Activated CD8-positive, alpha-beta memory T cell treated with anti-CD3 and anti-CD28 coated beads for 36 hours (primary cell): ENCODE data around the gene MRPL17. TPM values are rescaled to one million over a fixed set of nuclear protein-coding genes. Genes with fewer than 3 reads are reported as not detected.
"Not testable (repeated sequence)": the region's sequence is repeated elsewhere in the genome, so short reads cannot be mapped to it uniquely, and the experiment has no call there.

Experiments used
- CTCF ChIA-PET: fragments of 350-600 bp; sonication (Branson Sonifier 250); formaldehyde crosslinking; loops from one replicate; lab custom pipeline; 2021; ENCODE audit warnings: antibody characterized with exemption; lab: Charles Lee
- POLR2A ChIA-PET: fragments of 350-600 bp; sonication (Branson Sonifier 250); formaldehyde crosslinking; loops from one replicate; lab custom pipeline; 2021; ENCODE audit warnings: antibody characterized with exemption; lab: Charles Lee
- total RNA-seq, 2 experiments: library from RNA; stranded (reverse); gene quantifications; one replicate each; pipeline ENCODE4 v1.2.3, GENCODE V29; 2021

Gene MRPL17
- total RNA-seq, 2 experiments from 2014 or later: 132 to 146 TPM

DNA sequence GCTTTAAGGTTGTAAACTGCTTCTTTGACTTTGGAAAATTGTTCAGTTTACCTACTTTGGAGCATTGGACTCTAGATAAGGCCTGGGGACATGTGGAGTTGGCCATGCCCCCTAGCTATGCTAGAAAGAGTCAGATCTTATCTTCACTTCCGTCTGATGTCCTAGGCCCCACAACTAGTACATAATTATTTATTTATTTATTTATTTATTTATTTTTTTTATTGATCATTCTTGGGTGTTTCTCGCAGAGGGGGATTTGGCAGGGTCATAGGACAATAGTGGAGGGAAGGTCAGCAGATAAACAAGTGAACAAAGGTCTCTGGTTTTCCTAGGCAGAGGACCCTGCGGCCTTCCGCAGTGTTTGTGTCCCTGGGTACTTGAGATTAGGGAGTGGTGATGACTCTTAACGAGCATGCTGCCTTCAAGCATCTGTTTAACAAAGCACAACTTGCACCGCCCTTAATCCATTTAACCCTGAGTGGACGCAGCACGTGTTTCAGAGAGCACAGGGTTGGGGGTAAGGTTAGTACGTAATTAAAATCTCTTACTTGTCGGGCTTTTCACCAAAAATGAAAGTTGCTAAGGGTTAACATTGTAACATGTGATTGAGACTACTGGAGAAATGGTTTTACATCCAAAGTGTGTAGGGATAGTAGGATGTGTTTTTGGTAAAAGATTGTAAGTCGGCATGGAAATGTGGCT lies 7.4 kb upstream of the MRPL17 start:
- CTCF ChIA-PET: interaction anchor here (0.7 kb wide), 1 partner anchor 70 kb away, joined by 3 read pairs; no protein-coding TSS in a partner anchor
- POLR2A ChIA-PET: not testable (repeated sequence)

DNA sequence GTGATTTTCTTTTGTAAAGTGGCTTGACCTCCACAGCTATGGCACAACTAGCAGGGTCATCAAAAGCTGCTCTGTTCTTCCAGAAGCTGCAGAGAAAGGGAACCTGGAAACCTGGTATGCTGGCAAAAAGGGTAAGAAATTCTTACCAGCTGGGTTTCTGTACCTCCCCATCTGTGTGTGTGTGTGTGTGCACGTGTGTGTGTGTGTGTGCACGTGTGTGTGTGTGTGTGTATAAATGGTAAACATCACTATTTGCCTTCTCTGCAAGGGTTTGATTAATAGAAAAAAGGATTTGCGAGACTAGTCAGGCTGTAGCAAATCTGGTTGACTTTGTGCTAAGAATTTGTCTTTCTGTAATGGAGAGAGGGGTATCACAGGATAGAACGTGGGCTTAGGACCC lies 4.7 kb upstream of the MRPL17 start:
- POLR2A ChIA-PET: interaction anchor here (0.7 kb wide), 1 partner anchor 296 kb away, joined by 6 read pairs; no protein-coding TSS in a partner anchor
- CTCF ChIA-PET: interaction anchor here (1.0 kb wide), 1 partner anchor 17 kb away, joined by 3 read pairs; no protein-coding TSS in a partner anchor

DNA sequence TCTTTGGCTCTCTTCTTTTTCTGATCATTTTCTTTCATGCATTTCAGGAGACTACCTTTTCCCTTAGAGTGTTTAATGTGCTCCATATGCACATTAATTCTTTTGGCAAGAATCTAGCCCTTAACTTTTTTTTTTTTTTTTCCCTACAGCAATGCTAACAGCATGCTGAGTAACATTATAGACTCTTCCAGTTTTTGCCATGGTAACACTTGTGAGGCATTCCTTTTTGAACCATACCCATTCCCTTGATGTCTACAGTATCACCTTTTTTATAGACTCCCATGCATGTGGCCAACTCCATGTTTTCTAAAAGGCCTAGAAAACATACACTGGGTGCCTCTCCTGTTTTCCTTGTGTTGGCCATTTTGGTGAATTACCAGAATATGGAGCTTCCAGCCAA lies 2.9 kb upstream of the MRPL17 start:
- ChIA-PET CTCF (no interaction called here), POLR2A (no interaction called here)

- POLR2A ChIA-PET: interaction anchor here (0.6 to 2.6 kb wide), 3 partner anchors 65 to 152 kb away, joined by 6 to 11 read pairs (median 7); partner anchors contain the start of genes TAF10 and TPP1
These were observed 928 bp upstream of the MRPL17 start for GRCh38 chr11:6684068-6684467.

GRCh38 chr11:6682591-6682935 lies 577 bp downstream of the MRPL17 start:
- POLR2A ChIA-PET: interaction anchor here (2.6 kb wide), 1 partner anchor 70 kb away, joined by 11 read pairs; the partner anchor contains the start of gene TAF10

More at GRCh38 chr11:6684068-6684467, 928 bp upstream of the MRPL17 start:
- CTCF ChIA-PET: interaction anchor here (0.5 to 2.9 kb wide), 12 partner anchors 9 to 305 kb away, joined by 3 to 22 read pairs (median 4); partner anchors contain the start of gene TPP1

DNA sequence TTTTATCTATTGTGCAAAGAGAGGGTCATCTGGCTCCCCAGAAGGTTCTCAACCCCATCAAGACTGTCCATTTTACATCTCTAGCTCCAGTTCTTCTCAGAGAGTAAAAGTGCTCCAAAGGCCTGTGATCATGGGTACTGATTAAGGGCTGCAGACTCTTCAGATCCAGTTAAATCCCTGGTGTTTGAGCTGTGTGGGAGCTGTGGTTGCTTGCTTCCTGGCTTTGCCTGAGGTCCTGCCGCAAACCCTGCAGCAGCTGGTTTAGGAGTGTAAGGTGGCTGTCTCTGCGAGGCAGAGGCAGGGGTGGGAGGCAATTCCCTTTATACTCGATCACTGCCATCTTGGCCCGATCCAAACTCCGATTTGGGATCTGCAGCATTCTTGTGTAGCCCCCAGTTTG lies 1.2 kb downstream of the MRPL17 start:
- CTCF ChIA-PET: interaction anchor here (1.2 to 2.9 kb wide), 6 partner anchors 11 to 303 kb away, joined by 3 to 22 read pairs (median 4); partner anchors contain the start of gene TPP1
- POLR2A ChIA-PET: interaction anchor here (0.9 to 2.6 kb wide), 2 partner anchors 9 to 70 kb away, joined by 3 to 11 read pairs; partner anchors contain the start of gene TAF10

More at GRCh38 chr11:6682591-6682935, 577 bp downstream of the MRPL17 start:
- CTCF ChIA-PET: interaction anchor here (1.0 to 2.9 kb wide), 13 partner anchors 8 to 152 kb away, joined by 3 to 22 read pairs (median 4); partner anchors contain the start of gene TPP1

GRCh38 chr11:6681505-6681904 lies 1.6 kb downstream of the MRPL17 start:
- CTCF ChIA-PET: interaction anchor here (1.2 to 2.3 kb wide), 4 partner anchors 10 to 303 kb away, joined by 3 to 12 read pairs (median 4); no protein-coding TSS in a partner anchor
- POLR2A ChIA-PET: interaction anchor here (0.9 kb wide), 1 partner anchor 9 kb away, joined by 3 read pairs; no protein-coding TSS in a partner anchor

GRCh38 chr11:6677018-6677417 lies 6.1 kb downstream of the MRPL17 start:
- POLR2A ChIA-PET: interaction anchor here (0.6 kb wide), 1 partner anchor 66 kb away, joined by 3 read pairs; no protein-coding TSS in a partner anchor
- CTCF ChIA-PET: no interaction called here

DNA sequence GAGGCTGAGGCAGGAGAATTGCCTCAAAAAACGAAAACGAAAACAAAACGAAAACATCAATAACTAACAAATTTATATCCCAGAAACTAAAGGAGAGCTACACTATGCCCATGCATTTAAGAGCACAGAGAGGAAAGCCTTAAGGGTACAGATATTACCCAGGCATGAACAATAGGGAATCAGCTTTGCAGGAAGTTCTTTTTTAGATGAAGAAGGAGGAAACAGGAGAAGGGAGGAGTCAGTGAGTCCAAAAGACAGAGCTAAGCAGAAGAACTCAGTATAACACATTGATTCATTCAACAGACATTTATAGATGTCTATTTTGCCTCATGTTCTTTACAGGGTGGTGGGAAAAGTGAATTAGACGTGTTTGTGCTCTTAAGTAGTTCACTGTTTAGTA lies 8.3 kb downstream of the MRPL17 start:
- ChIA-PET CTCF (interaction anchor here (1.1 kb wide), 1 partner anchor 8 kb away, joined by 3 read pairs; the partner anchor contains the start of gene MRPL17), POLR2A (interaction anchor here (0.7 kb wide), 1 partner anchor 46 kb away, joined by 3 read pairs; no protein-coding TSS in a partner anchor)

GRCh38 chr11:6674219-6674597 lies 8.9 kb downstream of the MRPL17 start:
- CTCF ChIA-PET: interaction anchor here (0.9 to 1.1 kb wide), 3 partner anchors 9 to 62 kb away, joined by 3 read pairs; partner anchors contain the start of genes MRPL17 and TAF10

GRCh38 chr11:6673523-6674218 lies 9.5 kb downstream of the MRPL17 start:
- ChIA-PET CTCF (interaction anchor here (0.9 to 1.3 kb wide), 3 partner anchors 10 to 62 kb away, joined by 3 to 4 read pairs (median 3); partner anchors contain the start of genes MRPL17 and TAF10), POLR2A (interaction anchor here (0.5 kb wide), 1 partner anchor 191 kb away, joined by 3 read pairs; no protein-coding TSS in a partner anchor)

More at GRCh38 chr11:6674219-6674597, 8.9 kb downstream of the MRPL17 start:
- POLR2A ChIA-PET: interaction anchor here (0.5 to 0.7 kb wide), 2 partner anchors 45 to 192 kb away, joined by 3 read pairs; no protein-coding TSS in a partner anchor

- ChIA-PET CTCF (interaction anchor here (1.2 to 2.0 kb wide), 2 partner anchors 10 to 66 kb away, joined by 3 to 12 read pairs; partner anchors contain the start of gene MRPL17), POLR2A (interaction anchor here (0.6 to 1.0 kb wide), 2 partner anchors 9 to 26 kb away, joined by 3 read pairs; no protein-coding TSS in a partner anchor)
These were observed 11.1 kb downstream of the MRPL17 start for GRCh38 chr11:6671991-6672390.

DNA sequence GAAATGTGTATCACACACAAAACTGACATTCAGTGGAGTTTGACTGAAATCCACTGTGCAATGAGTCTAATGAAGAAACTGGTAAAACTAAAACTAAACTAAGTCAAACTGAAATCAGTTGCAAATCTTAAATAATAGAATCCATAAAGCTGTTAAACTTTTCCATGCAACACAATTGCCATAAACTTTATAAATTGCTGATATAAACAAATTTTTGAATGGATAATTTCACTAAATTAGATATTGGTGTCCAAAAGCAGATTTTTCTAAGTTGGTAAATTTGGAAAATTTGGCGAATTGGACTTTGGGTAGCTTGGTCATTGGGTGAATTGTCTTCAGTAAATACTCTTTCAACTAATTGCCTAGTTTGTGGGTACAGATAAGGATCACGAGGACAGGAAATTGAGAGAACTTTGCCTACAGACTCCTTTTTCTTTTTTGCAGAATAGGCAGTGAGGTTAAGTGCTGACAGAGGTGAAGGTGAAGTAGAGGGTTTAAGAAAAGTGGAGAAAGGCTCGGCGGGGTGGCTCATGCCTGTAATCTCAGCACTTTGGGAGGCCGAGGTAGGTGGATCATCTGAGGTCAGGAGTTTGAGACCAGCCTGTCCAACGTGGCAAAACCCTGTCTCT lies 12.8 kb downstream of the MRPL17 start:
- CTCF ChIA-PET: interaction anchor here (1.3 to 2.0 kb wide), 2 partner anchors 12 to 66 kb away, joined by 3 to 12 read pairs; partner anchors contain the start of gene MRPL17
- POLR2A ChIA-PET: no interaction called here

DNA sequence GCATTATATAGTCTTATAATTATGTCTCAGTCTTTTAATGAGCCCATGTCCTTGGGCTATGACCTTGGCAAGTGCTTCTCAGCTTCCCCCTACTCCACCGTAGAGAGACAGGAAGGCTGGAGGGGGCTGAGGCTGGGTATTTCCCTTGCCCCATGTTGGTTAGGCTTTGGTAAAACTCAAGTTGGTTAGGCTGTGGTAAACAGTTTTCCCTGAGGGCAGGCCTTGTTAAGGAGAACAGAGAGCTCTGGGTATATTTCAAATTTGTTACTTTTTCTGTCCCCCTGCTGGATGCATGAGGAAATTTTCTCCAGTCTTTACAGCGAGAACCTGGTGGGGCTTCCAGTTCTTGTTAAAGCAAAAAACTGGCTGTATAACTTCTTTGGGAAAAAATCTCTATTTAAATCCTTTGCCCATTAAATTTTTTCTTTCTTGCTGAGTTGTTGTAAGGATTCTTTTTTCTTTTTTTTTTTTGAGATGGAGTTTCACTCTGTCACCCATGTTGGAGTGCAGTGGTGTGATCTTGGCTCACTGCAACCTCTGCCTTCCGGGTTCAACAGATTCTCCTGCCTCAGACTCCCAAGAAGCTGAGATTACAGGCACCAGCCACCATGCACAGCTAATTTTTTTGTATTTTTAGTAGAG lies 15.3 kb downstream of the MRPL17 start:
- ChIA-PET CTCF (interaction anchor here (0.6 to 2.8 kb wide), 11 partner anchors 10 to 268 kb away, joined by 3 to 13 read pairs (median 4); partner anchors contain the start of genes MRPL17, TAF10 and TPP1), POLR2A (interaction anchor here (1.0 to 1.1 kb wide), 2 partner anchors 12 to 49 kb away, joined by 3 read pairs; partner anchors contain the start of gene TPP1)

DNA sequence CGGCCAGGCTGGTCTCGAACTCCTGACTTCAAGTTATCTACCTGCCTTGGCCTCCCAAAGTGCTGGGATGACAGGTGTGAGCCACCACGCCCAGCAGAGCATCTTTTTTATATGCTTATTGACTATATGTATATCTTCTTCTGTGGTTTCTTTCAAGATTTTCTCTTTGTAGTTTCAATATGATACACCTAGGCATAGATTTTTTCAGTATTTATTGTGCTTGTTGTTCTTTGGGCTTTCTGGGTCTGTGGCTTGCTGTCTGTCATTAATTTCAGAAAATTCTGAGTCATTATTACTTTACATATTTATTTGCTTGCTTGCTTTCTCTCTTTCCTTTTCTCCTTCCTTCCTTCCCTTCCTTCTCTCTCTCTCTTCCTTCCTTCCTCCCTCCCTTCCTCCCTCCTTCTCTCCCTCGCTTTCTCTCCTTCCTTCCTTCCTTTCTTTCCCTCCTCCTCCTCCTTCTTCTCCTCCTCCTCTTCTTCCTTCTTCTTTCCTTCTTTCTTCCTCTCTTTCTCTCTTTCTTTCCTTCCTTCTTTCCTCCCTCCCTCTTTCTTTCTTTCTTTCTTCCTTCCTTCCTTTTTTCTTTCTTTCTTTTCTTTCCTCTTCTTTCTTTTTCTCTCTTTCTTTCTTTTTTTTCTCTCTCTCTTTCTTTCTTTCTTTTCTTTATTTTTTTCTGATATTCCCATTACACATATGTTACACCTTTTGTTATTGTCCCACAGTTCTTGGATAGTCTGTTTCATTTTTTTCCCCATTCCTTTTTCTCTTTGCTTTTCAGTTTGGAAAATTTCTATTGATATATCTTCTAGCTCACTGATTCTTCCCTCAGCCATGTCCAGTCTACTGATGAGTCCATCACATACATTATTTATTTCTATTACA lies 16.6 kb downstream of the MRPL17 start:
- CTCF ChIA-PET: interaction anchor here (0.6 to 2.8 kb wide), 6 partner anchors 9 to 107 kb away, joined by 3 to 13 read pairs (median 4); partner anchors contain the start of gene TPP1
- POLR2A ChIA-PET: no interaction called here

- ChIA-PET CTCF (no interaction called here), POLR2A (no interaction called here)
These were observed 18.6 kb downstream of the MRPL17 start for GRCh38 chr11:6664551-6664950.
